GM12873 (cell line): ENCODE data around the gene CD55.
A peak's percentile ranks its signal among the peaks of the same experiment; 100 is the strongest.

Source experiments
- TF ChIP-seq, protein P1 (sequence below): IDR thresholded peaks from 2 replicates; pipeline ENCODE4 v1.5.1; 2012; ENCODE audit warnings: low read depth, mild to moderate bottlenecking, moderate library complexity, low read length, control low read depth; ENCODE audit not compliant: insufficient read depth; ENCODE audit errors: missing control alignments

Gene CD55, protein sequence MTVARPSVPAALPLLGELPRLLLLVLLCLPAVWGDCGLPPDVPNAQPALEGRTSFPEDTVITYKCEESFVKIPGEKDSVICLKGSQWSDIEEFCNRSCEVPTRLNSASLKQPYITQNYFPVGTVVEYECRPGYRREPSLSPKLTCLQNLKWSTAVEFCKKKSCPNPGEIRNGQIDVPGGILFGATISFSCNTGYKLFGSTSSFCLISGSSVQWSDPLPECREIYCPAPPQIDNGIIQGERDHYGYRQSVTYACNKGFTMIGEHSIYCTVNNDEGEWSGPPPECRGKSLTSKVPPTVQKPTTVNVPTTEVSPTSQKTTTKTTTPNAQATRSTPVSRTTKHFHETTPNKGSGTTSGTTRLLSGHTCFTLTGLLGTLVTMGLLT

DNA sequence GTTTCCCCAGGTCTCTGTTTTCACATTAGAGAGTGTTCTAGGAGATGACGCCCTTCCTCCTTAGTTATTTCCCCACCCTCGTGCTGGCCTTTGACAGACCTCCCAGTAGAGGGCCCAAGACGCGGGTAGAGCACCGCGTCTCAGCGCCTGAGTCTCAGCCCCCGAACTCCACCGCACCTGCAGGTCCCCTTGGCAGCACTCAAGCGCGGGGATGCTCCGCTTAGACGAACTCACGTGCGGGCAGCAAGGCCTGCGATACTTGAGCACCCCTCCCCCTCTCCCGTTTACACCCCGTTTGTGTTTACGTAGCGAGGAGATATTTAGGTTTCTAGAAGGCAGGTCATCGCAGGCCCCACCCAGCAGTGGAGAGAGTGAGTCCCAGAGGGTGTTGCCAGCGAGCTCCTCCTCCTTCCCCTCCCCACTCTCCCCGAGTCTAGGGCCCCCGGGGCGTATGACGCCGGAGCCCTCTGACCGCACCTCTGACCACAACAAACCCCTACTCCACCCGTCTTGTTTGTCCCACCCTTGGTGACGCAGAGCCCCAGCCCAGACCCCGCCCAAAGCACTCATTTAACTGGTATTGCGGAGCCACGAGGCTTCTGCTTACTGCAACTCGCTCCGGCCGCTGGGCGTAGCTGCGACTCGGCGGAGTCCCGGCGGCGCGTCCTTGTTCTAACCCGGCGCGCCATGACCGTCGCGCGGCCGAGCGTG, at the start of gene CD55:
Gene CD55 (plus strand): TSS at position 600 of the 711 bp plus-strand sequence. CDS start 88 bp downstream, at position 688.
- TF ChIP-seq, protein P1, sequence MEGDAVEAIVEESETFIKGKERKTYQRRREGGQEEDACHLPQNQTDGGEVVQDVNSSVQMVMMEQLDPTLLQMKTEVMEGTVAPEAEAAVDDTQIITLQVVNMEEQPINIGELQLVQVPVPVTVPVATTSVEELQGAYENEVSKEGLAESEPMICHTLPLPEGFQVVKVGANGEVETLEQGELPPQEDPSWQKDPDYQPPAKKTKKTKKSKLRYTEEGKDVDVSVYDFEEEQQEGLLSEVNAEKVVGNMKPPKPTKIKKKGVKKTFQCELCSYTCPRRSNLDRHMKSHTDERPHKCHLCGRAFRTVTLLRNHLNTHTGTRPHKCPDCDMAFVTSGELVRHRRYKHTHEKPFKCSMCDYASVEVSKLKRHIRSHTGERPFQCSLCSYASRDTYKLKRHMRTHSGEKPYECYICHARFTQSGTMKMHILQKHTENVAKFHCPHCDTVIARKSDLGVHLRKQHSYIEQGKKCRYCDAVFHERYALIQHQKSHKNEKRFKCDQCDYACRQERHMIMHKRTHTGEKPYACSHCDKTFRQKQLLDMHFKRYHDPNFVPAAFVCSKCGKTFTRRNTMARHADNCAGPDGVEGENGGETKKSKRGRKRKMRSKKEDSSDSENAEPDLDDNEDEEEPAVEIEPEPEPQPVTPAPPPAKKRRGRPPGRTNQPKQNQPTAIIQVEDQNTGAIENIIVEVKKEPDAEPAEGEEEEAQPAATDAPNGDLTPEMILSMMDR = peak; percentile 54

DNA sequence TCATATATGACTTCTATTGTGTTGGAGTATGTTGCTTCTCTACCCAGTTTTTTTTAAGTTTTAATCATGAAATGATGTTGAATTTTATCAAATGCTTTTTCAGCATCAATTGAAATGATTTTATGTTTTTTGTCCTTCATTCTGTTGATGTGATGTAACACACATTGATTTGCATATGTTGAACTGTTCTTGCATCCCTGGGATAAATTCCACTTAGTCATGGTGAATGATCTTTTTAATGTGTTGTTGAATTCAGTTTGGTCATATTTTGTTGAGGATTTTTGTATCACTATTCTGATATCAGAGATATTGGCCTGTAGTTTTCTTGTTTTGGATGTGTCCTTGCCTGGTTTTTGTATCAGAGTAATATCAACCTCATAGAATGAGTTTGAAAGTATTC, 46.6 kb upstream of the CD55 start:
- TF ChIP-seq, protein P1 = no peak

GRCh38 chr1:207276465-207276864, 45.0 kb upstream of the CD55 start:
- TF ChIP-seq, protein P1 = no peak

- TF ChIP-seq, protein P1 = no peak
These were observed 44.2 kb upstream of the CD55 start for GRCh38 chr1:207277241-207277640.

DNA sequence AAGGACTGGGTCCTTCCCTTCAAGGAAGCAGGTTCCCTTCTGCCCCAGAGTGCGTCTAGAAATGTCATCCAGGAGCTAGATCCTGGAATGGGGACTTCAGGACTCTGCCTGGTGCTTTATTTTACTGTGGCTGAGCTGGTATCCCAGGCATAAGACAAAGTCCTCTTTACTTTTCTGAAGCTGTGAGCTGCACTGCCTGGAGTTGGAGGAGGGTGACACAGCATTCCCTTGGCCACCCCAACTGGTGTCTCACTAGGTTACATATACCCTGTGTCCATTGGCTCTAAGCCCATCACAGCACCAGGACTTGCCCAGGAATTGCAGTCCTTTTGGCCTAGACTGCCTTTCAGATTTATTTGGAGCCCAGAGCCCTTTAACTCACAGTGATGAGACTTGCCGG, 41.8 kb upstream of the CD55 start:
- TF ChIP-seq, protein P1 = no peak

GRCh38 chr1:207280706-207281105, 40.8 kb upstream of the CD55 start:
- TF ChIP-seq, protein P1 = no peak

- TF ChIP-seq, protein P1 = no peak
These were observed 39.4 kb upstream of the CD55 start for GRCh38 chr1:207282058-207282457.
